ENCODE results near the gene MED26.
A peak's percentile ranks its signal among the peaks of the same experiment; 100 is the strongest.
"Not testable (repeated sequence)": the region's sequence is repeated elsewhere in the genome, so short reads cannot be mapped to it uniquely, and the experiment has no call there.

MED26 gene, protein sequence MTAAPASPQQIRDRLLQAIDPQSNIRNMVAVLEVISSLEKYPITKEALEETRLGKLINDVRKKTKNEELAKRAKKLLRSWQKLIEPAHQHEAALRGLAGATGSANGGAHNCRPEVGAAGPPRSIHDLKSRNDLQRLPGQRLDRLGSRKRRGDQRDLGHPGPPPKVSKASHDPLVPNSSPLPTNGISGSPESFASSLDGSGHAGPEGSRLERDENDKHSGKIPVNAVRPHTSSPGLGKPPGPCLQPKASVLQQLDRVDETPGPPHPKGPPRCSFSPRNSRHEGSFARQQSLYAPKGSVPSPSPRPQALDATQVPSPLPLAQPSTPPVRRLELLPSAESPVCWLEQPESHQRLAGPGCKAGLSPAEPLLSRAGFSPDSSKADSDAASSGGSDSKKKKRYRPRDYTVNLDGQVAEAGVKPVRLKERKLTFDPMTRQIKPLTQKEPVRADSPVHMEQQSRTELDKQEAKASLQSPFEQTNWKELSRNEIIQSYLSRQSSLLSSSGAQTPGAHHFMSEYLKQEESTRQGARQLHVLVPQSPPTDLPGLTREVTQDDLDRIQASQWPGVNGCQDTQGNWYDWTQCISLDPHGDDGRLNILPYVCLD

DNA sequence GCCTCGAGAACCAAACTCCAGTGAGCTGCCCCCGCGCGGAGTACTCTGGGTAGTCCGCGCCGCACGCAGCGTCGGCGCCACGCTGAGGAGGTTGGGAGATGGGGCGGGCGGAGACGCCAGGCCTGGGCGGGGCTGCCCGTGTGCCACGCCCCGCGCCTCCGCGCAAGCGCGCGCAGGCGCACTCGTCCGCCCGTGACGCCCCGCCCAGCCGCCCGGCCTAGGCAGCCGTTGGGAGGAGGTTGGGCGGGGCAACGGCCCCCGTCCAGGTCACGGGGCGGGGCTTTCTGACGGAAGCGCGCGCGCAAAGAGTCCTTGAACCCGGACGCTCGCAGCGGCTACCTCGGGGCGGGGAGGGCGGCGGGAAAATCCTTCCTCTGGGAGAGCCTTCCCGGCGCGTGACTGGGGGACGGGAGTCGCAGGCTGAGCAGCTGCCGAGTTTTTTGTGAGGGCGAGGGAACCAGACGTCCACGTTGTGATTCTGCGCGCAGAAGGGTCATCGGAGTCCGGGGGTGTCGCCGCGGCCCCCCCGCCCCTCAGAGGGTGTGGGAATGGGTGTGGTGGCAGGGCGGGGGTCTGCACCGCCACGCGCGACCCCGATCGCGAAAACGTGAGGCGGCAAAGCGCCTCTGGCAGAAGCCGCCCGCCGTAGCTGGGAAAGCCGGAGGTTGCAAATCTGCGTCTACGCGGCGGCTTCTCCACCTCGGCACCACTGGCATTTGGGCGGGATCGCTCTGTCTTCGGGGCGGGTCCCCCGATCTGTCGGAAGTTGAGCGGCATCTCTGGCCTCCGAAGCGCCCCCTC, at the start of gene MED26:
MED26 (minus strand) TSS at position 22 of the 801 bp plus-strand sequence. CDS start 261 bp downstream, outside the sequence.
- DNase-seq (ENCODE audit: low read depth): peak; percentile 93

DNA sequence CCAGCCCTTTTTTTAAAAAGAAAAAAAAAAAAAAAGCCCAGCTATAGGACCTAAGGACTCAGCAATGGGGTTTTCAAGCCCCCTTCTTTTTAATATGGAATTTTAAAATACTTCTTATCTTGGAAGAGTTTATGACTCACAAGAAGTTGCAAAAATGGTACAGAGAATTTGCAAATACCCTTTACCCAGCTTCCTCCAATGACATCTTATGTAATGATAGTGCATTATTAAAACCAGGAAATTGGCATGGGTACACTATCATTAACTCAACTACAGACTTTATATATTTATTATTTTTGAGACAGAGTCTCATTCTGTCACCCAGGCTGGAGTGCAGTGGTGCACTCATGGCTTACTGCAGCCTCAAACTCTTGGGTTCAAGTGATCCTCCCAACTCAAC, 49.1 kb upstream of the MED26 start:
- no peak for DNase-seq (ENCODE audit: low read depth)

DNA sequence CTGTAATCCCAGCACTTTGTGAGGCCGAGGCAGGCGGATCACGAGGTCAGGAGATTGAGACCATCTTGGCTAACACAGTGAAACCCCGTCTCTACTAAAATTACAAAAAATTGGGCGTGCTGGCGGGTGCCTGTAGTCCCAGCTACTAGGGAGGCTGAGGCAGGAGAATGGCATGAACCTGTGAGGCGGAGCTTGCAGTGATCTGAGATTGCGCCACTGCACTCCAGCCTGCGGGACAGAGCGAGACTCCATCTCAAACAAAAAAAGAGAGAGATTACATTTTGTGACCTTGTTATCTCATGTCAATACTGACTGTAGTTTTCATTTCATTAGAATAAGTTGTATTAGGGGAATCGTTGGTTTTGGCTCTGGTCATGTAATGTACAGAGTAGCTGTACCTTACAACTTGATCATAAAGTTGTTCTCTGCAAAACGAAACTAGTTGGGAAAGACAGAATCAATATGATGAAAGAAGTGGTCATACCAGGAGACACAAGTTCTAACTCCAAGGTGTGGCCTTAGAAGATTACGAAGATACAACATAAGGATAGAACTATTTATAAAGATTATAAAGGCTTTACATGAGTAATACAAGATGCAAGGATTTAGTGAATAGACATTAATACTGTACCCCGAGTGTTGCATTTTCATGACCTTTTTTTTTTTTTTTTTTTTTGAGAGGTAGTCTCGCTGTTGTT, 48.2 kb upstream of the MED26 start:
- no peak for DNase-seq (ENCODE audit: low read depth)

DNA sequence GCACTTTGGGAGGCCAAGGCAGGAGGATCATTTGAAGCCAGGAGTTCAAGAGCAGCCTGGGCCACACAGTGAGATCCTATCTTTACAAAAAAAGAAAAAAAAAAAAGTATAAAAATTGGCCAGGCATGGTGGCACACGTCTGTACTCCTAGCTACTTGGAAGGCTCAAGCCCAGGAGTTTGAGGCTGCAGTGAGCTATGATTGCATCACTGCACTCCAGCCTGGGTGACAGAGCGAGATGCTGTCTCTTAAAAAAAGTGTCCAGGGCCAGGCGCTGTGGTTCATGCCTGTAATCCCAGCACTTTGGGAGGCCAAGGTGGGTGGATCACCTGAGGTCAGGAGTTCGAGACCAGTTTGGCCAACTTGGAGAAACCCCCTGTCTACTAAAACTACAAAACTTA, 45.8 kb upstream of the MED26 start:
- DNase-seq (ENCODE audit: low read depth): not testable (repeated sequence)

DNA sequence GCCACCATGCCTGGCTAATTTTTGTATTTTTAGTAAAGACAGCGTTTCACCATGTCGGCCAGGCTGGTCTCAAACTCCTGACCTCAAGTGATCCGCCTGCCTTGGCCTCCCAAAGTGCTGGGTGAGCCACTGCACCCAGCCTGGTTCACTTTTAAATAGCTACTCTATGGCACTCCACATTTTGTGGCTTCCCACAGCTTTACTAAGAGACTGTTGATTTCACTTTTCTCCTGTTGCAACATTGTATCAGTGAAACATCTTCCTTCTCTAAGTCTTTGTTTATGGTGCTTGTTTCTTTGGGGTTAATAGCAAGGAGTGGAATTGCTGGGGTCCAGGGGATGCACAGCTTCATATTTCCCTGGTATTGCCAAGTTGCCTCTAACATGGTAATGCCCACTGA, 45.2 kb upstream of the MED26 start:
- no peak for DNase-seq (ENCODE audit: low read depth)

DNA sequence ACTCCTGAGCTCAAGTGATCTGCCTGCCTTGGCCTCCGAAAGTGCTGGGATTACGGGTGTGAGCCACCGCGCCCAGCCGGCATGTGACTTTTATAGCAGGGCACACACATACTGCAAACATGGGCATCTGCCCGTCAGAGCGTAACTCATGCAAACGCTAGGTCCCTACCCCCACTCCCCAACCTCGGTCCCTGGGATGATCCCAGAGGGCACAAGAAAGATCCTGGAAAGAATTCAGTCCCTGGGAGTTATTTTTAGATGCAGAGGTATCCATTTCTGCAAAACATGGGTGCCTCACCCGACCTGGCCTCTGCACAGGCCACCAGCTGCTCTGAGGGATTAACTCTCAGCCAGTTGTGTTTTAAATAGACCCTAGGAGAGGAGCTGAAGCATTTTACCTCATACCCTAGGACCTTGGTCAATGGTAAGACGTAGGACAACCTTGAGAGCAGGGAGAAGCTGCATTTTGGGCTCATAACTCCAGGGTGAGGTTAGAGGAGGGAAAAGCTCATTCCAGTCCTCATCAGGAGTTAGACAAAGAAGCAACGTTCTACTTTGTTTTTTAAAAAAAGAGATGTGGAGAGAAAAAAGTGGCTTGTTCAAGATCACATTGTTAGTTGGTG, 43.8 kb upstream of the MED26 start:
- DNase-seq (ENCODE audit: low read depth): no peak

DNA sequence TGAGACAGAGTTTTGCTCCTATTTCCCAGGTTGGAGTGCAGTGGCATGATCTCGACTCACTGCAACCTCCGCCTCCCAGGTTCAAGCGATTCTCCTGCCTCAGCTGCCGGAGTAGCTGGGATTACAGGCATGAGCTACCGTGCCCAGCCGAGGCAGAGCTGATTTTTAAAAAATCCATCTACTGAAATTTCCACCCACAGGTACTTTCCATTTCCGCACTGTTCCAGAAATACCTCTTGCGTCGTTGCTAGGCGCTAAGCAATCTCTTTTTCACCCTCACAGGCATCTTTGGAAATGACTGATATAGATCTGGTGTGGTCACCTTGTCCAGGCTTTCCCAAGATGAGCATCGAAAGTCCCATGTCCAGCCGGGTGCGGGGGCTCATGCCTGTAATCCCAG, 42.3 kb upstream of the MED26 start:
- DNase-seq (ENCODE audit: low read depth): no peak

DNA sequence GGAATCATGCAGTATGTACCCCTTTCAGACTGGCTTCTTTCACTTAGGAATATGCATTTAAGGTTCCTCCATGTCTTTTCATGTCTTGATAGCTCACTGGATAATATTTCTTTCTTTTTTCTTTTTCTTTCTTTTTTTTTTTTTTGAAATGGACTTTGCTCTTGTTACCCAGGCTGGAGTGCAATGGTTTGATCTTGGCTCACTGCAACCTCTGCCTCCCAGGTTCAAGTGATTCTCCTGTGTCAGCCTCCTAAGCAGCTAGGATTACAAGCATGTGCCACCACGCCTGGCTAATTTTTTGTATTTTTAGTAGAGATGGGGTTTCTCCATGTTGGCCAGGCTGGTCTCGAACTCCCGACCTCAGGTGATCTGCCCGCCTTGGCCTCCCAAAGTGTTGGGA, 40.7 kb upstream of the MED26 start:
- DNase-seq (ENCODE audit: low read depth): not testable (repeated sequence)

DNA sequence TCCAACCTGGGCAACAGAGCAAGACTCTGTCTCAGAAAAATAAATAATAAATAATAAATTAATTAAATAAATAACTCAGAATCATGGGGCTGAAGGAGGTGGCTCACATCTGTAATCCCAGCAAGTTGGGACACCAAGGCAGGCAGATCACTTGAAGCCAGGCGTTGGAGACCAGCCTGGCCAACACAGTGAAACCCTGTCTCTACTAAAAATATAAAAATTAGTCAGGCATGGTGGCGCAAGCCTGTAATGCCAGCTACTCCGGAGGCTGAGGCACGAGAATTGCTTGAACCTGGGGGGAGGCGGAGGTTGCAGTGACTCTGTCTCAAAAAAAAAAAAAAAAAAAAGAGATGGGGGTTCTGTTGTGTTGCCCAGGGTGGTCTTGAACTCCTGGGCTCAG, 40.2 kb upstream of the MED26 start:
- no peak for DNase-seq (ENCODE audit: low read depth)

DNA sequence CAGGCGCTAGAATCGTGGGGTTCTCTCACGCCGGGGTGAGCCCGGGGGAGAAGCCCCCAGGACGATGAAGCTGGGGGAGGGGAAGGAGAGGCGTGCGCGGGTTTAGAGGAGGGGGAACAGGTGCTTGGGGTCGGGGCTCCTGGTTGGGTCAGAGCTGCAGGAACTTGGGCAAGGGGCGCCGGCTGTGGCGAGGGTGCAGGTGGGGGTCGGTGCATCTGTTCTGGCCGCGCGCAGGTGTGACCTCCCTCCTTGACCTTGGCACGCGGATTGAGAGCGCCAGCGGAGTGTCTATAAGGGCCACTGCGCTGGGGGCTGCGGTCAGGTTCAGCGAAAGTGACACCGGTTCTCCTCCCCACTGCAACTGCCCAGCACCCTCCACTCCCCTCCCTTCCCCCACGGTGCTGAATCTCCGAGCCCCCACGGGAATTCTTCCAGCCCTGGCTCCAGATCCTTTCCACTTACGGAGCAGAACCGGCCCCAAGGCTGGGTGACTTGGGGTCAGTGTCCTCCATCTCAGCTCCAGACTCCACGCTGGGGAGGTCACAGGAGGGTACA, 33.6 kb upstream of the MED26 start:
- DNase-seq (ENCODE audit: low read depth): no peak

DNA sequence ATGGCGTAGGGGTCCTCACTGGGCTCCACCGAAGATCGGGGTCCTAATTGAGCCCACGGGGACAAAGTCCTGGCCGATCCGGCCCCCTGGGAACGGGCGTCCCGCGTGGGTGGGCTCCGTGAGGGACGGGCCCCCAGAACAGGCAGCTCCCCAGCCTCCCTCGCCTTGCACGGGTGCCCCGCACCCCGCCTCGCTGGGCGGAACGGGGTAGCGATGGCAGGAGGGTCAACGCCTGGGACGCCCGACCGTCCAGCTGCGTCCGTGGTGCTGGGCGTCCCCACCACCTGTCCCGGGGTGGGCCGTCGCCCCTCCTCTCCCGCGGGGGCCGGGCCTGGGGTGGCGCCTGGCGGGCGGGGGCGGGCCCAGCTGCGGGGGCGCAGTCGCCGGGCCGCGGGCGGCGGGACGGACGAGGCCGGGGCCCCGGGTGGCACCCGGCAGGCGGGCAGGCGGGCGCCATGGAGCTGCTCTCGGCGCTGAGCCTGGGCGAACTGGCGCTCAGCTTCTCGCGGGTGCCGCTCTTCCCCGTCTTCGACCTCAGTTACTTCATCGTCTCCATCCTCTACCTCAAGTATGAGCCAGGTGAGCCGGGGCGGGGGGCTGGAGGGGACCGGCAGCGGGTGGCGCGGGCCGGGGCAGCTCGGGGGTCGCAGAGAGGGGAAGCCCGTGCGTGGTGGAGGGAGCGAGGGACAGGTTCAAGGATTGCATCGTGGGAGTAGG, 32.9 kb upstream of the MED26 start, which contains the start of gene TMEM38A:
TMEM38A (plus strand) TSS at position 377 of the 717 bp plus-strand sequence; CDS start at position 456, 79 bp downstream.
- no peak for DNase-seq (ENCODE audit: low read depth)

DNA sequence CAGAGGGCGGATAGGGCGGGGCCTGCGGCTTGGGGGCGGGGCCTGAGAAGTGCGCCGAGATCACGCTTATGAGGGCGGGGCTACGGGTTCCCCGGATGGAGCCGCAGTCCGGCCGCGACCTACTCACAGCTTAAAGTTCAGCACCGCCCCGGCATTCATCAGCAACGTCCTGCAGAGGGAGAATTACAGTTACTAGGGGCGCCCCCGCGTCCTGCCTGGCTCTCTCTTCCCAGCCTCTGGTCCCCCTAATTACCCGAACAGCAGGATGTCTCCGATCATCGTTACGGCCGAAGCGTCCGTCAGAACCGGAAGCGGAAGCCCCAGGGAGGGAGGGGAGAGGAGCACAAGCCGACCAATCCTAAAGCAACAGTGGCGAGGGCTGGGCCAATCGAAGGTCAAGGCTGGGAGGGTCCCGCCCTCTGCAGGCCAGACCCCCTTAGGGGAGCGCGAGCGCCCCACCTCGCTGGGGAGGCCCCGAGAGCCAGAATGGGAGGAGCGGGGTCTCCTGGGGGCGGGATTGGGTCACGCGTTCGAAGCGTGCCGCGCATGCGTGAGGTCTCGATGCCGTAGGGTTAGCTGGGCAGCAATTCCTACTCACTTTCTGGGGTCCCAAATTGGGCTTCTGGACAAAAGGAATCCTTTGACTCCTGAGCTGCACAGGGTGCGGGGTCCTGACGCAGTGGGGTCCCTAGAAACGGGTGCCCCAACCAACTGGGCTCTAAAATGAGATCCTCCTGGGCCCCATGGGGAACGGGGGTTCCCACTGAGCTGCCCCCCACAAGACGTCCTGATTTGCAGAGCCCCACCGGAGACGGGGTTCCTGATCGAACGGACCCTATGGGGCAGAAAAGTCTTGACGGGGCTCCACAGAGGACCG, 32.1 kb upstream of the MED26 start, which contains the start of gene SMIM7:
SMIM7 (minus strand) TSS at position 313 of the 877 bp plus-strand sequence; CDS start at position 279, 34 bp downstream.
- peak; percentile 99 for DNase-seq (ENCODE audit: low read depth)

DNA sequence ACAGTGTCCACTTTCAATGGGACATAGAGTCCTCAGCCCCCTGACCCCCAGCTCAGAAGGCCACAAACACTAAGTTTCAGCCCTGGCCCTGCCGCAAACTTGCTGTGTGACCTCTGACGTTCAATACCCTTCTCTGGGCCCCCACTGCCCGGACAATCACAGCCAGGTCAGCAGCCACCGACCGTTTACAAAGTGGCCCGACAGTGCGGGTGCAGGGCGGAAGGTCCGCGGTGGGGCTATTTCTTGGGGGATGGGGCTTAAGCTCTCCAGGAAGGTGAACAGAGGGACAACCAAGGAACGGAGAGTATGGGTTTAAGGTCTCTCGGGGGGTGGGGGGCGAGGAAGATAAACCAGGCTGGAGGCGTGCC, 31.4 kb upstream of the MED26 start:
- no peak for DNase-seq (ENCODE audit: low read depth)

DNA sequence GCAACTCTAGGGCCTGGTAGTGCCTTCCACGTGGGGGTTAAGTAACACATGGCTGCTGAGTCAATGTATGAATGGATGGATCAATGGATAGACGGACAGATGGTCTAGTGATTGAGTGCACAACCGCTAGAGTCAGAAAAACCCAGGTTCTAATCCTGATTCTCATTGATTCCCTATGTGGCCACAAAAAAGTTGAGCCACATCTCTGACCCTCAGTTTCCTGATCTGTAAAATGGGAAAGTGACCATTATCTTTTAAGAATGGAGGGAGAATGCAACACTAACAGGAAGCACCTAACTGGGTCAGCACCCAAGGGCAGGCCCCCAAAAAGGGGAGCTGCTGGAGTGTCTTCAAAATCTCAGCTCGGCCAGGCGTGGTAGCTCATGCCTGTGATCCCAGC, 29.4 kb upstream of the MED26 start:
- no peak for DNase-seq (ENCODE audit: low read depth)

DNA sequence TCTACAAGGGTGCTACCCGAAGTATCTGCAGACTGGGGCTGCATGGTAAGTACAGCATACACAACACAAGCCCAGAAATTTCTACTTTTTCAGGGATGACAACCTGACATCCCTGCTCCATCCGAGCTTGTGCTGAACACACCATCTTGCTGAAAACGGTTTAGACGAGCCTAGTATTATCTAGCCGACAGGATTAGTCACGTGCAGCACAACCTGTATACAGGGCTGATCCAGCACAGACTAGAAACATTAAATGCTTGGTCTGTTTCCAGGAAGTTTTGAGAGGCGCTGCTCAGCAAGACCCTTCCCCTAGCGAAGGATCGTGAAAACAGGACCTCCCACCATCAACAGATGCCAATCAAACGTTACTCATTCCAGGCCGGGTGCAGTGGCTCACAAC, 27.7 kb upstream of the MED26 start:
- DNase-seq (ENCODE audit: low read depth): no peak

DNA sequence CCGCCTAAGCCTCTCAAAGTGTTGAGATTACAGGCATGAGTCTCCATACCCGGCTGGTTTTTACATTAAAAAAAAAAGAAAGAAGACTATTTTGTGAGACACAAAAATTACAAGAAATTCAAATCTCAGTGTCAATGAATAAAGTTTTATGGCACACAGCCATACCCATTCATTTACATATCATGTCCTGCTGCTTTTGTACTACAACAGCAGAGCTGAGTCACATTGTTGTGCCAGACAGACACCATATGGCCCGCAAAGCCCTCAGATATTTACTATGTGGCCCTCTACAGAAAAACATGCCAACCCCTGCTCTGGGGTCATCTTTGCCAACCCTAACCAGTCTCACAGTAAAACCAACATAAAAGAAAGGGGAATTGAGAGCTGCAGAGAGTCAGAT, 26.6 kb upstream of the MED26 start:
- DNase-seq (ENCODE audit: low read depth): no peak

DNA sequence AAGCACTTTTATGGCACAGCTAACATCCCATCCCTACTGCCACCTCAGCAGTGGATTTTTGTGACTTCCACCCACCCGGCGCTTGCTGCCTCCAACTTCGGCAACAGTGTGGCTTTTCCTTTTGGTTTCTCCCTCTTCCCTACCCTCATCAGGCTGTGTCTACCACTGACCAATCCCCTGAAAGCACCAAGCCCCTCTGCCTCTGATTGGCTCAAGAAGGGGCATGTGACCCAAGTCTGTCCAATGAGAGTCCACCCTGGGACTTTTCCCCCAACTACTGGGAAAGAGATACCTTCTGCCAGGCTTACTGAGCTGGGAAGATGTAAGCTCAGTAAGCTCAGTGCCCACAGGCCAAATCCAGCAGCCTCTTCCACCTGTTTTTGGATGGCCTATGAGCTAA, 26.1 kb upstream of the MED26 start:
- DNase-seq (ENCODE audit: low read depth): no peak

DNA sequence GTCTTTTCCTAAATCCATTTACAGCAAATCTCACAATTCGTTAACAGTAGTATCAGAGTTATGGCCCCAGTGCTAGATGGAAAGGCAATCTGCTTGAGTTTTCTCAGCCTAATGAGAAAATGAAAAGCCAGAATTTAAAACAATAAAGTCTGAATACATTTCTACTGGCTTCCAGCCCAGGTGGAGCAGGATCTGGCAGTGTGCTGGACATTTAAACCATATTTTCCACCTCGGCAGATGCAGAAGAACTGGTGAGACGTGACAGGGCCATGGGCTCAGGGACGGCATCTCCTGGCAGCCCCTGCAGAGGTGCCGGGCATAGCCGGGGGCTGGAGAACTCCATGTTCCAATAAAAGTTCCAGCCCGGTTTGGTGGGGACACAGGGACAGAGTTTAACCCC, 24.9 kb upstream of the MED26 start:
- no peak for DNase-seq (ENCODE audit: low read depth)

DNA sequence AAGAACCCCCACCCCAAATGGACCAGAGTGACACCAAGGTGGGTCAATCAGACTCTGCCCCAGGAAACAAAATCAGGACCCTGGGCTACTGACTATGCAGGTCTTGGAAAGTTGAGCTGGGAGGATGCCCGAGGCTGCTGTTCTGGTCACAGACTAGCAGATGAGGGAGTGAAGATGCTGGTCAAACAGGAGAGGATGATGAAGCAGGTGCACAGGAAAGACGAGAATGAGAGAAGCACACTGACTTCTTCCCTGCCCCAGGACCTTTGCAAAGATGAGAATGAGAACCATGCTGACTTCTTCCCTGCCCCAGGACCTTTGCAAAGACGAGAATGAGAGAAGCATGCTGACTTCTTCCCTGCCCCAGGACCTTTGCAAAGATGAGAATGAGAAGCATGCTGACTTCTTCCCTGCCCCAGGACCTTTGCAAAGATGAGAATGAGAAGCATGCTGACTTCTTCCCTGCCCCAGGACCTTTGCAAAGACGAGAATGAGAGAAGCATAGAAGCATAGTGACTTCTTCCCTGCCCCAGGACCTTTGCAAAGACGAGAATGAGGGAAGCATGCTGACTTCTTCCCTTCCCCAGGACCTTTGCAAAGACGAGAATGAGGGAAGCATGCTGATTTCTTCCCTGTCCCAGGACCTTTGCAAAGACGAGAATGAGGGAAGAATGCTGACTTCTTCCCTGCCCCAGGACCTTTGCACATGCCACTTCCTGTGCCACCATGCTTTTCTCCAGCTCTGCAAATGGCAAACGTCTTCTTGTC, 23.6 kb upstream of the MED26 start:
- not testable (repeated sequence) for DNase-seq (ENCODE audit: low read depth)
